Left hindlimb (tissue), 1 donor: ENCODE measurements around the gene SH3YL1.
"Not testable (repeated sequence)": the region's sequence is repeated elsewhere in the genome, so short reads cannot be mapped to it uniquely, and the experiment has no call there.

Source experiments
- DNase-seq: peaks from one replicate; pipeline ENCODE4 v3.0.0-alpha.2; 2018

Gene SH3YL1

GRCh38 chr2:175880-176820, 87.7 kb downstream of the SH3YL1 start:
- no peak for DNase-seq

DNA sequence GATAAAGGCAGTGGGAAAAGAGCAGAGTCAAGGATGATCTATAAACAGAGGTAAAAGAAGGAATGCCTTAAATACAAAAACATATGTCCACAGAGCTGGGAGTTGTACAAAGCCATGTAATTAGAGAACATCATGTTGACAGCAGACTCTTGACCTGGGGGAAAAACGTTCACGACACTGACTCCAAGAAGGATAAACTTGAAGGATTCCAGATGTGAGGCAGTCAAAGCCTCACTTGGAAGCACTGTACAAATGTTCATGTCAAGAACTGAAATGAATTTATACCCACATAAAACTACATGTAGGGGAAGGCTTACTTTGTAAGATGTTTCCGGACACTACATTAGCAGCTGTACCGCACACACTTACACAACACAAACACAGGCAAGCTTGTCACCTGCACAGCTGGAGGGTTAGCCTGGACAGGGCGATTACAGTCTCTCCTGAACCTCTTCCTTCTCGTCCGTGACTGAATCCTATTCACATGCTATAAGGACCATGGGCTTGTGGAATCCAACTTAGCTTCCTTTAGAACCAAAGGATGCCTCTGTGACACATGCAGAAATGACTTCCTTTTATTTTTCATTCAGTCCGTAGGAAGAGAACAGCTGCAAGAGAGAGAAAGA, 88.6 kb downstream of the SH3YL1 start:
- no peak for DNase-seq

- not testable (repeated sequence) for DNase-seq
These were observed 91.7 kb downstream of the SH3YL1 start for GRCh38 chr2:172120-172519.

DNA sequence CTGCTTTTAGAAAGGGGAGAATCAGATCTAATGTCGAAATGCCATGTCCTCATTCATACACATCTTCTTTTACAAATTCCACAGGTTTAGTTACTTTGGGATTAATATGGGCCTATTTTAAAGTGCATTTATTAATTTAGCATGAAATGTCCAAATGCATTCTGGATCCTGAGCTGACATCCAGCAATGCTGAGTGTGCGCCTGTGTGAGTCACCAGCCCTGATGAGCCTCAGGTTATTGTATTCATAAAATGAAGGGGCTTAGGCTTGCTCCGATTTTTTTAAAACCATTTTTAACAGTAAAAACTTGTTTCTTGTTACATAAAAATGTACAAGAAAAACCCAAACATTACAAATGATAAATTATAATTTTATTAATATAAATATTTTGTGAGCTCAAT, 94.1 kb downstream of the SH3YL1 start:
- no peak for DNase-seq
